Stromal cell of bone marrow (primary cell): ENCODE results near the gene EHD4.
A peak's percentile ranks its signal among the peaks of the same experiment; 100 is the strongest.

Experiments
- DNase-seq: peaks from one replicate; pipeline ENCODE4 v3.0.0-alpha.2; 2012; ENCODE audit warnings: low read depth

EHD4 gene

GRCh38 chr15:41895957-41896356 is 76.4 kb downstream of the EHD4 start:
- no peak for DNase-seq

- DNase-seq = no peak
Observed at GRCh38 chr15:41895491-41895890, 76.9 kb downstream of the EHD4 start.

- DNase-seq = peak; percentile 28
Observed at GRCh38 chr15:41894791-41895463, 77.4 kb downstream of the EHD4 start.

GRCh38 chr15:41894251-41894790 is 78.0 kb downstream of the EHD4 start:
- DNase-seq = no peak

- DNase-seq = no peak
Observed at GRCh38 chr15:41893422-41894250, 78.7 kb downstream of the EHD4 start, which contains the start of gene SPTBN5. Gene SPTBN5, minus strand, starts transcription at chr15:41894053. Its CDS starts 556 bp downstream, at chr15:41893497.

- DNase-seq = no peak
Observed at GRCh38 chr15:41892621-41893421, 79.5 kb downstream of the EHD4 start.

- DNase-seq = no peak
Observed at GRCh38 chr15:41891946-41892345, 80.4 kb downstream of the EHD4 start.

GRCh38 chr15:41891226-41891625 is 81.1 kb downstream of the EHD4 start:
- no peak for DNase-seq

- DNase-seq = no peak
Observed at GRCh38 chr15:41890050-41890690, 82.2 kb downstream of the EHD4 start.

GRCh38 chr15:41888662-41889253 is 83.6 kb downstream of the EHD4 start:
- DNase-seq = no peak

- DNase-seq = no peak
Observed at GRCh38 chr15:41887893-41888292, 84.5 kb downstream of the EHD4 start.

GRCh38 chr15:41887161-41887560 is 85.2 kb downstream of the EHD4 start:
- no peak for DNase-seq

GRCh38 chr15:41886741-41887140 is 85.6 kb downstream of the EHD4 start:
- DNase-seq = no peak

GRCh38 chr15:41885841-41886240 is 86.5 kb downstream of the EHD4 start:
- no peak for DNase-seq

GRCh38 chr15:41885321-41885720 is 87.0 kb downstream of the EHD4 start:
- no peak for DNase-seq

- DNase-seq = no peak
Observed at GRCh38 chr15:41884458-41884857, 87.9 kb downstream of the EHD4 start.

GRCh38 chr15:41883484-41883825 is 88.9 kb downstream of the EHD4 start:
- no peak for DNase-seq

- no peak for DNase-seq
Observed at GRCh38 chr15:41882689-41883483, 89.5 kb downstream of the EHD4 start.

- no peak for DNase-seq
Observed at GRCh38 chr15:41881920-41882688, 90.3 kb downstream of the EHD4 start.

GRCh38 chr15:41881550-41881919 is 90.8 kb downstream of the EHD4 start:
- DNase-seq = no peak
